ENCODE data around the gene MRPL28.
"Not testable (repeated sequence)": the region's sequence is repeated elsewhere in the genome, so short reads cannot be mapped to it uniquely, and the experiment has no call there.

The MRPL28 gene

DNA sequence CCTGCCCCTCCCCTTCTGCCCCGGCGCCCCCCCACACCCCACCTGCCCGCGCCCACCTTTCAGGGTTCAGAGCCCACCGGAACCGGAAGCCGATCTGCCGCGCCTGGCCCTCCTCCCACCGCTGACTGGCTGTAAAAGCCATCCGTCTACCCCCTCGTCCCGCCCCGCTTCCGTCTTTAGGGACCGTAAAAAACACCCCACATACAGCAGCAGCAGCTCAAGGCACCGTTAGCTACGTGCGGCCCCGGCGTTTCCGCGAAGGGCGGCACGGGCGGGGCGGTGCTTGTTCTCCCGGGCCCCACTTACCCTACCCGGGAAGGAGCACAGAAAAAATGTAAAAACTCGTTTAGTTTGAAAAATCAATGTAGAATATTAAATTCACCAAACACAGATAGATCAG lies at the start of gene MRPL28:
MRPL28 (minus strand) TSS at position 96 of the 400 bp plus-strand sequence. CDS start 320 bp downstream, outside the sequence.
- DNase-seq (ENCODE audit: low spot score) = peak; percentile 96

- DNase-seq (ENCODE audit: low spot score) = not testable (repeated sequence)
Measured at GRCh38 chr16:415170-415498, 44.8 kb upstream of the MRPL28 start.

DNA sequence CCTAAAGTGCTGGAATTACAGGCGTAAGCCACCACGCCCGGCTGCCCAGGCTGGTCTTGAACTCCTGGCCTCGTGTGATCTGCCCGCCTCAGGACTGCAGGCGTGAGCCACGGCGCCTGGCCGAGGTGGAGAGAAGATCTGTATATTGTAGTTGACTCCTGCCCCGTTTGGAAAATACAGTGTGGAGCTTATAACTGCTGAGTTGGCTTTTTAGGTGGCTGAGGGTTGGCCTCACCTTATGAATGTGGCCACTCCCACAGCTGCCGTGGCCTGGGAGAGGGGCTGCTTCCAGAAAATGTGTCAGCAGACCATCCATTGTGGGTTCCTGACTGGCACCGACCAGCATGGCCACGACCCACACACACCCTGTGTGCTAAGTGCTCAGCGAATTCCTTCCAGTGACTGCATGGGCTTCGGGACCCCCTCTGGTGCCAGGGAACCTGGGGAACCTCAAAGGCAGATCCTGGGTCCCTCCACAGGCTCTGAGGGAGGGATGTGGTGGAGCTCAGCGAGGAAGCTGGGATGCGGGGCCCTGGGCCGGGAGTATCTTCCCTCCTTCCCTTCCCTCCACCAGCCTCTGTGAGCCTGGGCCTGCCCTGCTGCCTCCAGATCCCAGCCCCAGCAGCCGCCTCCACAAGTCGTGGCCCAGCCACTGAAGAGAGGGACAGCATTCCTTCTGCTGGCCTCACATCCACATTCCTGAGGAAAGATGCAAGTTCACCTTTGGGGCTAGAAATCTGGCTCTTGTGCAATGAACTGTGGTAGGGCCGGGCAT lies 44.2 kb upstream of the MRPL28 start:
- no peak for DNase-seq (ENCODE audit: low spot score)

- DNase-seq (ENCODE audit: low spot score) = no peak
Measured at GRCh38 chr16:411576-412265, 41.4 kb upstream of the MRPL28 start.

DNA sequence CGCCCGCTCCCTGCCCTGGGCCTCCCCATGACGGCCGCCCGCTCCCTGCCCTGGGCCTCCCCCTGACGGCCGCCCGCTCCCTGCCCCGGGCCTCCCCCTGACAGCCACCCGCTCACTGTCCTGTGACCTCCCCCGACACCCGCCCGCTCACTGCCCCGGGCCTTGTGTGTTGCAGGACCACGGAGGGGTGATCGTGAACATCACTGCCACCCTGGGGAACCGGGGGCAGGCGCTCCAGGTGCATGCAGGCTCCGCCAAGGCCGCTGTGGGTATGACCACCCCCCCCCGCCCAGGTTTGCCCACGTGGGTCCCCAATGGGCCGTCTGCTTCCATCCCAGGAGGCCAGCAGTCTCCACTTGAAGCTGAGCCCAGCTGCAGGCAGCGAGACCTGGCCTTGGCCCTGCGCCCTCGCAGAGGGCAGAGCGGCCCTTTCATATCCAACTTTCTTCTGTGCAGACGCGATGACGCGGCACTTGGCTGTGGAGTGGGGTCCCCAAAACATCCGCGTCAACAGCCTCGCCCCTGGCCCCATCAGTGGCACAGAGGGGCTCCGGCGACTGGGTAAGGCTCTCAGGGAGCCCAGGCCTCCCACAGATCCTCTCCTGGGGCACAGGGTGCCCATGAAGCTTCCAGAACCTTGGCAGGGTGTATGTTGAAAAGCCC lies 40.3 kb upstream of the MRPL28 start:
- no peak for DNase-seq (ENCODE audit: low spot score)

GRCh38 chr16:407253-407652 lies 36.9 kb upstream of the MRPL28 start:
- DNase-seq (ENCODE audit: low spot score) = no peak

DNA sequence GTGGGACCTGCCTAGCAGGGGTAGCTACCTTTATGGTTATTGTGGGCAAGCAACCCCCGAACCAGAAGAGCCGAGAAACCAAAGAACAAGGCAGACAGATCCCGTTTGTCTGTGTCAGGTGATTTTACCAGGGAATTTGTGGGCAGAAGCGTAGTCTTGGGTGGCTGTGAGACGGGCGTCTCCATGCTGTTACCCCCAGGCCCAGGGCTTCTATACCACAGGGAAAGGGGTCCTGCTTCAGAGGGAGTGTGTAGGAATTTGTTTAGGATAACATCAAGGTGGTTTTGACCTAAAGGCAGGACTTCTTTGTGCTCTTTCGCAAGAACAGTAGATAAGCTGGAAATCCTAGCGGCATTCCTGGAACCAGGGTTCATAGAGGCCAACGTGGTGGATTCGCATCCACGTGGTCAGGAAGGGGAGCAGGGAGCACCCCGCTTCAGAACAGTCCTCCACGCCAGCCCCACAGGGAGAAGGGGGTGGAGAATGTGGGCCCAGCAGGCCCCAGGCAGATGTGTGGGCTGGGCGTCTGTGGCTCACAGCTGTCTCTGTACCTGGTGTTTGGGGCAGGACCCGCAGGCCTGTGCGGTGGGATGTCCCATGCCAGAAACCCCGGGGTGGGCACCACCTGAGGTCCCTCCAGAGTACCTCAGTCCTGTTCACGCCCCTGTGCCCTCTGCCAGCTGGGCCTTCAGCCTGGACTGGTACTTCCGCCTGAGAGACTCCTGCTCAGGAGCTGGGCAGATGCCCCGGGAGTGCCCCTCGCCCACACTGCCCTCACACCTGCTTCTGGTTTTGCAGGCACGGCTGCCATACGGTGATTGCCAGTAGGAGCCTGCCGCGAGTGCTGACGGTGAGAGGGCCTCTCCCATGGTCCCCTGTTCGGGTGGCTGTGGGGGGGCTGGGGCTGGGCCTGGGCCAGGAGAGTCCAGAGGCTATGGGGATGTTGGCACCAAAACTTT lies 35.5 kb upstream of the MRPL28 start:
- no peak for DNase-seq (ENCODE audit: low spot score)

DNA sequence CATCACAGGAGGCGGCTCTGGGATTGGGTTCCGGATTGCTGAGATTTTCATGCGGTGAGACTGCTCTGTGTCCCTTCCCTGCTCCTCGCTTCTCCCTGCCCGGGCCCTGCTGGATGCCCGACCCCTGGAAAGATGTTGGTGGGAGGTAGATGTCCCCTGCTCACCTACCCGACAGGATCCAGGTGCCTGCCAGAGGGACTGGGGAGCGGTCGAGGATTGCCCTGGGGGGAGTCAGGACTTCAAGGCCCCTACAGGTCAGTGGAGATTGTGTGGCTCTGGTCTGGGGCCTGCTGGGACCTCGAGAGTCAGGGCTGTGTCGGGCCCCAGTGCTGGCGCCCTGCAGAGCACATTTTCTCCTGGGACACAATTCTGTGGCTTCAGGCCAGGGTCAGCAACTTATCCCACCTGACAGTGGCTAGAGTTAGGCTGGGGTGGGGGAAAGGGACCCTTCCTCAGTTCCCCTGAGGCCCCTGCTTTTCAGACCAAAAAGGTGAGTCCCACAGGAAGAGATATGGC lies 34.7 kb upstream of the MRPL28 start:
- DNase-seq (ENCODE audit: low spot score) = no peak

DNA sequence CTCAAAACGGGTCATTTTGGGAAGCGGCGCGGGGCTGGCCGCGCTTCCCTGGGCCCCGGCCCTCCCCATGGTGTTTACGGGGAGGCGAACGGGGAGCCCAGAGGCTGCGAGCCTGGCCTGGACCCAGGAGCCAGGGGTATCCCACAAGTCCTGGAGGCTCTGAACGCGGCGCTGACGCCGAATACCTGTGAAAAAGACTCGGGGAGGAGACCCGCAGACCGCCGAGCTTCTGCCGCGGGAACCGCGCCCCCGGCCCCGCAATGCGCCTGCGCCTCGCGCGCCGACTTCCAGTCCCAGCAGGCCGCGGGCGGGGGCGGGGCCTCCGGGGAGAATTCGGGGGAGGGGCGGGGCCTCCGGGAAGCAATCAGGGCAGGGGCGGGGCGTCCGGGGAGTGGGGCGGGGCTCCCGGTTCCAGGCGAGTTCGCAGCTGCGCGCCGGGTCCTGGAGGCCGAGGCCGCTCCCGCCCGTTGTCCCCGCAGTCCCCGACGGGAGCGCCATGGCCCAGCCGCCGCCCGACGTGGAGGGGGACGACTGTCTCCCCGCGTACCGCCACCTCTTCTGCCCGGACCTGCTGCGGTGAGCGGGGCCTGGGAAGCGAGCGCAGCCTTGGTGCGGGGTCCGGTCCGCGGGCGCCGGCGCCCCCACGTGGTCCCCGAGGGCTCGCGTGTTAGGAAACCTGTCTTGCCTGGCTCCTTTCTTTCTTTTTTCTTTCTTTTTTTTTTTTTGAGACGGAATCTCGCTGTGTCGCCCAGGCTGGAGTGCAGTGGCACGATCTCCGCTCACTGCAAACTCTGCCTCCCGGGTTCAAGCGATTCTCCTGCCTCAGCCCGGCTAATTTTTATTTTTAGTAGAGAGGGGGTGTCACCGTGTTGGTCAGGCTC lies 31.4 kb upstream of the MRPL28 start, which contains the start of gene DECR2:
DECR2 (plus strand) TSS at position 418 of the 881 bp plus-strand sequence; CDS start at position 497, 79 bp downstream.
- DNase-seq (ENCODE audit: low spot score) = peak; percentile 96

GRCh38 chr16:400061-400591 lies 29.8 kb upstream of the MRPL28 start:
- DNase-seq (ENCODE audit: low spot score) = no peak

DNA sequence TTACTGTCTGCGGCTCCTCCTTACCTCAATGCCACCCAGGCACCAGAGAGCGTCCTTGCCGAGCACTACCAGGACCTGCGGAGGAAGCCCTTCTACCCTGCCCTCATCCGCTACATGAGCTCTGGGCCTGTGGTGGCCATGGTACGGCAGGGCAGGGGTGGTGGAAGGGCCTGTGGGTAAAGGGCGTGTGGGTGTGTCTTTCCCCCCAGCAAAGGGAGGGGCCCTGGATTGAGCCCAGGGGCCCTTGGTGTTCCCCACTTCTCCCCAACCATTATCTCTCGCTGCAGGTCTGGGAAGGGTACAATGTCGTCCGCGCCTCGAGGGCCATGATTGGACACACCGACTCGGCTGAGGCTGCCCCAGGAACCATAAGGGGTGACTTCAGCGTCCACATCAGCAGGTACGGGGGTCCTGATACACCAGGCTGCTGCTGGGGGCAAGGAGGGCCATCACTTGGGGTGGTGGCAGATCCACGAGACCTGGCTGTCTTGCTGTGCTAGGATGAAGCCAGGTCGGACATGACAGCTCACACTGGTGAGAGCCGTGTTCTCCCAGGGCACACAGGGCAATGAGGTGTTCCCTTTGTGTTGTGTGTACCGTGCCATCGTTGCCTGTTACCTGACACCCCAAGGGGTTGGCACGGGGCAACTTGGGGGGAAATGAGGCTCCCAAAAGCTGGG lies 29.1 kb upstream of the MRPL28 start:
- DNase-seq (ENCODE audit: low spot score) = no peak

DNA sequence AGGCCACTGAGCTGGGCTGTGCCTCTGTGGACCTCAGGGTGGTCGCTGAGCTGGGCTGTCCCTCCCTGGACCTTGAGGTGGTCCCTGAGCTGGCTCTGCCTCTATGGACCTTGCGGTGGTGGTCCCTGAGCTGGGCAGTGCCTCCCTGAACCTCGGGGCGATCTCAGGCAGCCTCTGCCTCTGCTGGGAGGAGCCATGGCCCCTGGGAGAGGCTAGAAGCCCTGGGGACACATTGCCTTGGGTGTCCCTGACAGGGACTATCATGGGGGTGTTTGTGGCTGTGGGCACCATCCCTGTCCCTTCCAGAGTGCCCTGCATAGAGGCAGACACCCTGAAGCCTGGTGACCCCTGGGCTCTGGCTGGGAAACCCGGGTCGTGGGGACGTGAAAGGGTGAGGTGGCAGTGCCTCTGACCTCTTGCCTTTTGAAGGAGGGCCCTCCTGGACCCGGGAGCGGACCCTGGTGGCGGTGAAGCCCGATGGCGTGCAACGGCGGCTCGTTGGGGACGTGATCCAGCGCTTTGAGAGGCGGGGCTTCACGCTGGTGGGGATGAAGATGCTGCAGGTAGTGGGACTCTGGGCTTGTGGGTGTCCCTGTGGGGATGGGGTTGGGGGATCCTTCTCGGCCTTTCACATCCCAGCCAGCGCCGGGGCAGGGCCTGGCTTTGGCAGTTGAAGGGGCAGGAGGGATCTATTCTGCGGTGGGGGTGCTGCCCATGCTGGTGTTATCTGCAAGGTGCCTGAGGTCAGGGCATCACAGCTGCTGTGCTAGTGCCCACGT lies 28.4 kb upstream of the MRPL28 start:
- no peak for DNase-seq (ENCODE audit: low spot score)

GRCh38 chr16:397736-398332 lies 27.5 kb upstream of the MRPL28 start:
- peak; percentile 79 for DNase-seq (ENCODE audit: low spot score)

- peak; percentile 71 for DNase-seq (ENCODE audit: low spot score)
Measured at GRCh38 chr16:397135-397661, 26.9 kb upstream of the MRPL28 start, which contains the start of gene NME4. Gene NME4, plus strand, starts transcription at chr16:397199. Its CDS starts 24 bp downstream, at chr16:397223.

GRCh38 chr16:396605-397004 lies 26.3 kb upstream of the MRPL28 start:
- no peak for DNase-seq (ENCODE audit: low spot score)

- no peak for DNase-seq (ENCODE audit: low spot score)
Measured at GRCh38 chr16:396199-396598, 25.9 kb upstream of the MRPL28 start.

DNA sequence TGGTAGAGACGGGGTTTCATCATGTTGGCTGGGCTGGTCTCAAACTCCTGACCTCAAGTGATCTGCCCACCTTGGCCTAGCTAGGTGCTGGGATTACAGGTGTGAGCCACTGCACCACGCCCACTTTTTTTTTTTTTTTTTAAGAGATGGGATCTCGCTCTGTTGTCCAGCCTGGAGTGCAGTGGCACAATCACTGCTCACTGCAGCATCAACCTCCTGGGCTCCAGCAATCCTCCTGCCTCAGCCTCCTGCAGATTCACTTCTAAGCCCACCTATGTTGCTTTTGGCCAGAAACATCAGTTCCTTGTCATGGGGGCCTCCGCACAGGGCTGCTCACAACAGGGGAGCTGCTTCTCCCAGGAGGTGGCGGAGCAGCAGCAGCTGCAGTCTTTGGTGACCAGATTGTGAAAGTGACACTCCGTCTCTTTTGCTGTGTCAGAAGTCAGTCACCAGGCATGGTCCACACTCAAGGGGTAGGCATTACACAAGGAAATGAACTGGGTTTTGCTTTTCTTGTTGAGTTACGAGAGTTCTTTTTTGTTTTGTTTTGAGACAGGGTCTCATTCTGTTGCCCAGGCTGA lies 22.2 kb upstream of the MRPL28 start:
- DNase-seq (ENCODE audit: low spot score) = no peak

DNA sequence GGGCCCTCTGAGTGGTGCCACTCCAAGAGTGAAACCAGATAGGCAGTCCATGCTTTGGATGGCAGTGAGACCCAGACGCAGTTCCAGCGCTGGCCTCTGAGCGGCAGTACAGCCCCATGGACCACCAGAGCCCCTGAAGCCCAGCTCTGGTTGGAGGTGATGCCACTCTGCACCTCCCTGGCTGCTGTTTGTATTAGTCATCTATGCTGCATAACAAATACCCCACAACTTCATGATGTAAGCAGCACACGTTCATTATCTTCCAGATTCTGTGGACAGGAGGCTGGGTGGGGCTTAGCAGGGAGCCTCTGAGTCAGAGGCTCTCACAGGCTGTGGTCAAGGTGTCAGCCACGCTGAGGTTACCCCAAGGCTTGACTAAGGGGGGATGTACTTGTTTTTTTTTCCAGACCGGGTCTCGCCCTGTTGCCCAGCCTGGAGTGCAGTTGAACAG lies 21.6 kb upstream of the MRPL28 start:
- peak; percentile 71 for DNase-seq (ENCODE audit: low spot score)
